WTC11 (cell line): Measurements from ENCODE around the gene PDZD2. TPM values are rescaled to one million over a fixed set of nuclear protein-coding genes. Genes with fewer than 3 reads are reported as not detected.

Experiments
- ATAC-seq: fragments of 200-7000 bp; cut with Tn5 transposase; 2 replicates; pipeline ENCODE4 v1.10.0; 2021; ENCODE audit warnings: mild to moderate bottlenecking, moderate library complexity
- CTCF ChIA-PET: fragments of 300-600 bp; sonication (Branson Sonifier 250); formaldehyde crosslinking; loops from one replicate; lab custom pipeline; 2021; ENCODE audit warnings: antibody characterized with exemption; lab: Charles Lee
- POLR2A ChIA-PET: fragments of 350-600 bp; sonication (Branson Sonifier 250); formaldehyde crosslinking; loops from one replicate; lab custom pipeline; 2021; ENCODE audit warnings: antibody characterized with exemption; lab: Charles Lee
- DNase-seq: peaks from one replicate; pipeline ENCODE4 v3.0.0; 2021; ENCODE audit warnings: low spot score
- H3K27ac Mint-ChIP-seq: 2 replicates; pipeline ENCODE4 v1.8.0; 2021; ENCODE audit warnings: mixed read lengths
- H3K27me3 Mint-ChIP-seq: 2 replicates; pipeline ENCODE4 v1.8.0; 2021; ENCODE audit warnings: low read depth, mild to moderate bottlenecking, moderate library complexity, mixed read lengths
- H3K36me3 Mint-ChIP-seq: 2 replicates; pipeline ENCODE4 v1.8.0; 2021; ENCODE audit warnings: mixed read lengths
- H3K4me1 Mint-ChIP-seq: 2 replicates; pipeline ENCODE4 v1.8.0; 2022; ENCODE audit warnings: mixed read lengths
- H3K4me3 Mint-ChIP-seq: 2 replicates; pipeline ENCODE4 v1.8.0; 2021; ENCODE audit warnings: mild to moderate bottlenecking, moderate library complexity, mixed read lengths
- H3K9me3 Mint-ChIP-seq: 2 replicates; pipeline ENCODE4 v1.8.0; 2021; ENCODE audit warnings: mixed read lengths
- CBFB ChIP-seq: sonication (generic); formaldehyde crosslinking; IDR thresholded peaks from 2 replicates; pipeline ENCODE4 v1.8.1; 2022; ENCODE audit warnings: mild to moderate bottlenecking, low read depth, missing genetic modification reagents
- FOXJ3 ChIP-seq: sonication (generic); formaldehyde crosslinking; IDR thresholded peaks from 2 replicates; pipeline ENCODE4 v1.9.0; 2021; ENCODE audit warnings: missing genetic modification reagents, mild to moderate bottlenecking, borderline replicate concordance
- GTF2I ChIP-seq: fragments of 250-450 bp; sonication (Bioruptor Pico); conservative IDR thresholded peaks from 2 replicates; pipeline ENCODE4 v1.4.0; 2021; ENCODE audit warnings: mild to moderate bottlenecking
- JUN ChIP-seq: sonication (generic); formaldehyde crosslinking; IDR thresholded peaks from 2 replicates; pipeline ENCODE4 v1.8.0; 2023; ENCODE audit warnings: mild to moderate bottlenecking, missing genetic modification reagents
- NR3C1 ChIP-seq: sonication (generic); formaldehyde crosslinking; conservative IDR thresholded peaks from 2 replicates; pipeline ENCODE4 v1.8.1; 2023; ENCODE audit warnings: low read depth, mild to moderate bottlenecking, missing genetic modification reagents
- ZNF416 ChIP-seq: fragments of 250-450 bp; sonication (Bioruptor Pico); IDR thresholded peaks from 2 replicates; pipeline ENCODE4 v1.9.0; 2021; ENCODE audit warnings: mild to moderate bottlenecking, inconsistent platforms
- total RNA-seq: library from RNA; stranded (reverse); gene quantifications from 3 replicates; pipeline ENCODE4 v1.2.3, GENCODE V29; 2021
- TF ChIP-seq, protein P1 (sequence below): sonication (generic); formaldehyde crosslinking; IDR thresholded peaks from 2 replicates; pipeline ENCODE4 v1.8.1; 2023; ENCODE audit warnings: mild to moderate bottlenecking, moderate library complexity, missing genetic modification reagents
- TF ChIP-seq, protein P2 (sequence below): sonication (generic); formaldehyde crosslinking; IDR thresholded peaks from 2 replicates; pipeline ENCODE4 v1.8.0; 2023; ENCODE audit warnings: mild to moderate bottlenecking, missing genetic modification reagents
- TF ChIP-seq, protein P3 (sequence below): sonication (generic); formaldehyde crosslinking; IDR thresholded peaks from 2 replicates; pipeline ENCODE4 v1.8.0; 2022; ENCODE audit warnings: mild to moderate bottlenecking, missing genetic modification reagents
- TF ChIP-seq, protein P4 (sequence below): sonication (generic); formaldehyde crosslinking; IDR thresholded peaks from 2 replicates; pipeline ENCODE4 v1.8.1; 2022; ENCODE audit warnings: mild to moderate bottlenecking, missing genetic modification reagents, moderate library complexity, borderline replicate concordance
- TF ChIP-seq, protein P5 (sequence below): sonication (generic); formaldehyde crosslinking; IDR thresholded peaks from 2 replicates; pipeline ENCODE4 v1.8.1; 2022; ENCODE audit warnings: mild to moderate bottlenecking, moderate library complexity, missing genetic modification reagents
- TF ChIP-seq, protein P6 (sequence below): sonication (generic); formaldehyde crosslinking; IDR thresholded peaks from 2 replicates; pipeline ENCODE4 v1.8.0; 2022; ENCODE audit warnings: mild to moderate bottlenecking, missing genetic modification reagents
- TF ChIP-seq, protein P7 (sequence below): sonication (generic); formaldehyde crosslinking; IDR thresholded peaks from 2 replicates; pipeline ENCODE4 v1.8.0; 2023; ENCODE audit warnings: missing genetic modification reagents
- TF ChIP-seq, protein P8 (sequence below): sonication (generic); formaldehyde crosslinking; IDR thresholded peaks from 2 replicates; pipeline ENCODE4 v1.8.0; 2022; ENCODE audit warnings: missing genetic modification reagents
- TF ChIP-seq, protein P9 (sequence below): fragments of 250-450 bp; sonication (Bioruptor Pico); IDR thresholded peaks from 2 replicates; pipeline ENCODE4 v2.1.2; 2022; ENCODE audit warnings: mild to moderate bottlenecking, moderate library complexity

Gene PDZD2
- total RNA-seq, 1 experiment from 2014 or later = 11.4 TPM

DNA sequence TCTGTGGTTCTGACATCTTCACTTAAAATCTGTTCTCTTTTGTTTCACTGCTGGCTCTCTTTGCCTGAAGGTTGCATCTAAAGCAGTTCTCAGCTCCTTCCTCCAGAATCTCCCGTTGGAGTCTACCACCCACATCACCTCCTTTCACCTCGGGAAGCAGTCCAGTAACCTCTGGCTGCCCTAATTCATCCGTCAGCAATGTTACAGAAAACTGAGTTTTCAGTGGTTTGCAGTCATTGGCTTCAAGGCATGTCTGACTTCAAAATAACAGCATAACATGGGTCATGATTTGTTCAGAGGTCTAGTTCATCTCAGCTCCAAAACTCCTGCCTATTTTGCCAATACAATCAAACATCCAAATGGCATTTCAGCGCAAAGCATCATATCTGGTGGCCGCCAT lies 427.5 kb downstream of the PDZD2 start (continued):
- TF ChIP-seq, protein P1, sequence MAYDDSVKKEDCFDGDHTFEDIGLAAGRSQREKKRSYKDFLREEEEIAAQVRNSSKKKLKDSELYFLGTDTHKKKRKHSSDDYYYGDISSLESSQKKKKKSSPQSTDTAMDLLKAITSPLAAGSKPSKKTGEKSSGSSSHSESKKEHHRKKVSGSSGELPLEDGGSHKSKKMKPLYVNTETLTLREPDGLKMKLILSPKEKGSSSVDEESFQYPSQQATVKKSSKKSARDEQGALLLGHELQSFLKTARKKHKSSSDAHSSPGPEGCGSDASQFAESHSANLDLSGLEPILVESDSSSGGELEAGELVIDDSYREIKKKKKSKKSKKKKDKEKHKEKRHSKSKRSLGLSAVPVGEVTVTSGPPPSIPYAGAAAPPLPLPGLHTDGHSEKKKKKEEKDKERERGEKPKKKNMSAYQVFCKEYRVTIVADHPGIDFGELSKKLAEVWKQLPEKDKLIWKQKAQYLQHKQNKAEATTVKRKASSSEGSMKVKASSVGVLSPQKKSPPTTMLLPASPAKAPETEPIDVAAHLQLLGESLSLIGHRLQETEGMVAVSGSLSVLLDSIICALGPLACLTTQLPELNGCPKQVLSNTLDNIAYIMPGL = no peak
- TF ChIP-seq CBFB (CRISPR knock-in tag) (no peak), FOXJ3 (CRISPR knock-in tag) (no peak)
- TF ChIP-seq, protein P2, sequence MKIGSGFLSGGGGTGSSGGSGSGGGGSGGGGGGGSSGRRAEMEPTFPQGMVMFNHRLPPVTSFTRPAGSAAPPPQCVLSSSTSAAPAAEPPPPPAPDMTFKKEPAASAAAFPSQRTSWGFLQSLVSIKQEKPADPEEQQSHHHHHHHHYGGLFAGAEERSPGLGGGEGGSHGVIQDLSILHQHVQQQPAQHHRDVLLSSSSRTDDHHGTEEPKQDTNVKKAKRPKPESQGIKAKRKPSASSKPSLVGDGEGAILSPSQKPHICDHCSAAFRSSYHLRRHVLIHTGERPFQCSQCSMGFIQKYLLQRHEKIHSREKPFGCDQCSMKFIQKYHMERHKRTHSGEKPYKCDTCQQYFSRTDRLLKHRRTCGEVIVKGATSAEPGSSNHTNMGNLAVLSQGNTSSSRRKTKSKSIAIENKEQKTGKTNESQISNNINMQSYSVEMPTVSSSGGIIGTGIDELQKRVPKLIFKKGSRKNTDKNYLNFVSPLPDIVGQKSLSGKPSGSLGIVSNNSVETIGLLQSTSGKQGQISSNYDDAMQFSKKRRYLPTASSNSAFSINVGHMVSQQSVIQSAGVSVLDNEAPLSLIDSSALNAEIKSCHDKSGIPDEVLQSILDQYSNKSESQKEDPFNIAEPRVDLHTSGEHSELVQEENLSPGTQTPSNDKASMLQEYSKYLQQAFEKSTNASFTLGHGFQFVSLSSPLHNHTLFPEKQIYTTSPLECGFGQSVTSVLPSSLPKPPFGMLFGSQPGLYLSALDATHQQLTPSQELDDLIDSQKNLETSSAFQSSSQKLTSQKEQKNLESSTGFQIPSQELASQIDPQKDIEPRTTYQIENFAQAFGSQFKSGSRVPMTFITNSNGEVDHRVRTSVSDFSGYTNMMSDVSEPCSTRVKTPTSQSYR (CRISPR knock-in tag) = no peak
- TF ChIP-seq, protein P3, sequence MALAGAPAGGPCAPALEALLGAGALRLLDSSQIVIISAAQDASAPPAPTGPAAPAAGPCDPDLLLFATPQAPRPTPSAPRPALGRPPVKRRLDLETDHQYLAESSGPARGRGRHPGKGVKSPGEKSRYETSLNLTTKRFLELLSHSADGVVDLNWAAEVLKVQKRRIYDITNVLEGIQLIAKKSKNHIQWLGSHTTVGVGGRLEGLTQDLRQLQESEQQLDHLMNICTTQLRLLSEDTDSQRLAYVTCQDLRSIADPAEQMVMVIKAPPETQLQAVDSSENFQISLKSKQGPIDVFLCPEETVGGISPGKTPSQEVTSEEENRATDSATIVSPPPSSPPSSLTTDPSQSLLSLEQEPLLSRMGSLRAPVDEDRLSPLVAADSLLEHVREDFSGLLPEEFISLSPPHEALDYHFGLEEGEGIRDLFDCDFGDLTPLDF (CRISPR knock-in tag) = no peak

DNA sequence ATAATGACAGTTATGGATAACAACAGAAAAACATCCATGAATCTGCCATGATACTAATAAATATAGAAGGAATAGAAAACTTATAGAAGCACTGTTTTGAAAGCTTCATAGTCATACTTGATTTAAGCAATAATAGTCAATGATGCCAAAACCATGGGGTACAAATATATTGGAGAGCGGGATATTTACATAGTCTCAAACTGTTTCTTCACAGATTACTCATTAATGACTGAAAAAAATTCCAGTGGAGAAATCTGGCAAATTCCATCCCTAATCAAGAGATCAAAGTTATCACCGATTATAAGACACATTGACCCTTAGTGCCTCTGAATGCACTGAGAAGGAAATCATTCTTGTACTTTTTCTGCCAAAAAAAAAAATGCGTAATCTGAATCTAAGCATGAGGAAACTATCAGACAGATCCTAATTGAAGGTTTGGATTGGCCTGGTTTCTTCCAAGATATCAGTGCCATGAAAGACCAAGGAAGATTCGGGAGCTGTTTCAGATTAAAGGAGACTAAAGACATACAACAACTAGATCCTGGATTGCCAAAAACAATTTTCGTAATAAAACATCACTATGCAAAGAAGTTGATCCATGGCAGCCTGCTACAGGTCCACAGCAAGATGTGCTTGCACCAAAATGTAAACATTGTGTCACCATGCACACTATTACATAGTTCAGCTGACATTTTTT lies 429.0 kb downstream of the PDZD2 start:
- no peak overlapping the region for H3K4me3 Mint-ChIP-seq
- ChIA-PET CTCF (interaction anchor here (2.4 kb wide), 1 partner anchor 9 kb away, joined by 8 read pairs; no protein-coding TSS in a partner anchor), POLR2A (no interaction called here)
- no peaks in the 10 kb centered on the region for H3K4me1 Mint-ChIP-seq
- ATAC-seq (no peak), DNase-seq (no peak)
- no peak overlapping the region for H3K27ac Mint-ChIP-seq
- peaks cover 3% of the 10 kb centered on the region for H3K36me3 Mint-ChIP-seq
- no peaks in the 10 kb centered on the region for H3K27me3 Mint-ChIP-seq
- peaks cover under 1% of the 10 kb centered on the region; the same call in 1 of the 2 replicates for H3K9me3 Mint-ChIP-seq
- TF ChIP-seq, protein P2 (CRISPR knock-in tag) = no peak
- no peak for TF ChIP-seq NR3C1 (CRISPR knock-in tag)
- no peak for TF ChIP-seq JUN (CRISPR knock-in tag)
- TF ChIP-seq, protein P4, sequence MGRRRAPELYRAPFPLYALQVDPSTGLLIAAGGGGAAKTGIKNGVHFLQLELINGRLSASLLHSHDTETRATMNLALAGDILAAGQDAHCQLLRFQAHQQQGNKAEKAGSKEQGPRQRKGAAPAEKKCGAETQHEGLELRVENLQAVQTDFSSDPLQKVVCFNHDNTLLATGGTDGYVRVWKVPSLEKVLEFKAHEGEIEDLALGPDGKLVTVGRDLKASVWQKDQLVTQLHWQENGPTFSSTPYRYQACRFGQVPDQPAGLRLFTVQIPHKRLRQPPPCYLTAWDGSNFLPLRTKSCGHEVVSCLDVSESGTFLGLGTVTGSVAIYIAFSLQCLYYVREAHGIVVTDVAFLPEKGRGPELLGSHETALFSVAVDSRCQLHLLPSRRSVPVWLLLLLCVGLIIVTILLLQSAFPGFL (CRISPR knock-in tag) = no peak
- TF ChIP-seq, protein P5, sequence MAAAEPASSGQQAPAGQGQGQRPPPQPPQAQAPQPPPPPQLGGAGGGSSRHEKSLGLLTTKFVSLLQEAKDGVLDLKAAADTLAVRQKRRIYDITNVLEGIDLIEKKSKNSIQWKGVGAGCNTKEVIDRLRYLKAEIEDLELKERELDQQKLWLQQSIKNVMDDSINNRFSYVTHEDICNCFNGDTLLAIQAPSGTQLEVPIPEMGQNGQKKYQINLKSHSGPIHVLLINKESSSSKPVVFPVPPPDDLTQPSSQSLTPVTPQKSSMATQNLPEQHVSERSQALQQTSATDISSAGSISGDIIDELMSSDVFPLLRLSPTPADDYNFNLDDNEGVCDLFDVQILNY = no peak
- TF ChIP-seq GTF2I = no peak
- TF ChIP-seq, protein P6, sequence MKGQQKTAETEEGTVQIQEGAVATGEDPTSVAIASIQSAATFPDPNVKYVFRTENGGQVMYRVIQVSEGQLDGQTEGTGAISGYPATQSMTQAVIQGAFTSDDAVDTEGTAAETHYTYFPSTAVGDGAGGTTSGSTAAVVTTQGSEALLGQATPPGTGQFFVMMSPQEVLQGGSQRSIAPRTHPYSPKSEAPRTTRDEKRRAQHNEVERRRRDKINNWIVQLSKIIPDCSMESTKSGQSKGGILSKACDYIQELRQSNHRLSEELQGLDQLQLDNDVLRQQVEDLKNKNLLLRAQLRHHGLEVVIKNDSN (CRISPR knock-in tag) = no peak
- no peak for TF ChIP-seq ZNF416
- TF ChIP-seq, protein P7, sequence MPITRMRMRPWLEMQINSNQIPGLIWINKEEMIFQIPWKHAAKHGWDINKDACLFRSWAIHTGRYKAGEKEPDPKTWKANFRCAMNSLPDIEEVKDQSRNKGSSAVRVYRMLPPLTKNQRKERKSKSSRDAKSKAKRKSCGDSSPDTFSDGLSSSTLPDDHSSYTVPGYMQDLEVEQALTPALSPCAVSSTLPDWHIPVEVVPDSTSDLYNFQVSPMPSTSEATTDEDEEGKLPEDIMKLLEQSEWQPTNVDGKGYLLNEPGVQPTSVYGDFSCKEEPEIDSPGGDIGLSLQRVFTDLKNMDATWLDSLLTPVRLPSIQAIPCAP (CRISPR knock-in tag) = no peak
- TF ChIP-seq, protein P8, sequence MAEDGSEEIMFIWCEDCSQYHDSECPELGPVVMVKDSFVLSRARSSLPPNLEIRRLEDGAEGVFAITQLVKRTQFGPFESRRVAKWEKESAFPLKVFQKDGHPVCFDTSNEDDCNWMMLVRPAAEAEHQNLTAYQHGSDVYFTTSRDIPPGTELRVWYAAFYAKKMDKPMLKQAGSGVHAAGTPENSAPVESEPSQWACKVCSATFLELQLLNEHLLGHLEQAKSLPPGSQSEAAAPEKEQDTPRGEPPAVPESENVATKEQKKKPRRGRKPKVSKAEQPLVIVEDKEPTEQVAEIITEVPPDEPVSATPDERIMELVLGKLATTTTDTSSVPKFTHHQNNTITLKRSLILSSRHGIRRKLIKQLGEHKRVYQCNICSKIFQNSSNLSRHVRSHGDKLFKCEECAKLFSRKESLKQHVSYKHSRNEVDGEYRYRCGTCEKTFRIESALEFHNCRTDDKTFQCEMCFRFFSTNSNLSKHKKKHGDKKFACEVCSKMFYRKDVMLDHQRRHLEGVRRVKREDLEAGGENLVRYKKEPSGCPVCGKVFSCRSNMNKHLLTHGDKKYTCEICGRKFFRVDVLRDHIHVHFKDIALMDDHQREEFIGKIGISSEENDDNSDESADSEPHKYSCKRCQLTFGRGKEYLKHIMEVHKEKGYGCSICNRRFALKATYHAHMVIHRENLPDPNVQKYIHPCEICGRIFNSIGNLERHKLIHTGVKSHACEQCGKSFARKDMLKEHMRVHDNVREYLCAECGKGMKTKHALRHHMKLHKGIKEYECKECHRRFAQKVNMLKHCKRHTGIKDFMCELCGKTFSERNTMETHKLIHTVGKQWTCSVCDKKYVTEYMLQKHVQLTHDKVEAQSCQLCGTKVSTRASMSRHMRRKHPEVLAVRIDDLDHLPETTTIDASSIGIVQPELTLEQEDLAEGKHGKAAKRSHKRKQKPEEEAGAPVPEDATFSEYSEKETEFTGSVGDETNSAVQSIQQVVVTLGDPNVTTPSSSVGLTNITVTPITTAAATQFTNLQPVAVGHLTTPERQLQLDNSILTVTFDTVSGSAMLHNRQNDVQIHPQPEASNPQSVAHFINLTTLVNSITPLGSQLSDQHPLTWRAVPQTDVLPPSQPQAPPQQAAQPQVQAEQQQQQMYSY (CRISPR knock-in tag) = no peak
- TF ChIP-seq, protein P9, sequence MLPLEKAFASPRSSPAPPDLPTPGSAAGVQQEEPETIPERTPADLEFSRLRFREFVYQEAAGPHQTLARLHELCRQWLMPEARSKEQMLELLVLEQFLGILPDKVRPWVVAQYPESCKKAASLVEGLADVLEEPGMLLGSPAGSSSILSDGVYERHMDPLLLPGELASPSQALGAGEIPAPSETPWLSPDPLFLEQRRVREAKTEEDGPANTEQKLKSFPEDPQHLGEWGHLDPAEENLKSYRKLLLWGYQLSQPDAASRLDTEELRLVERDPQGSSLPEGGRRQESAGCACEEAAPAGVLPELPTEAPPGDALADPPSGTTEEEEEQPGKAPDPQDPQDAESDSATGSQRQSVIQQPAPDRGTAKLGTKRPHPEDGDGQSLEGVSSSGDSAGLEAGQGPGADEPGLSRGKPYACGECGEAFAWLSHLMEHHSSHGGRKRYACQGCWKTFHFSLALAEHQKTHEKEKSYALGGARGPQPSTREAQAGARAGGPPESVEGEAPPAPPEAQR = no peak
